GDM1 (cell line): ENCODE data around the gene AFTPH.

Experiments
- DNase-seq: peaks from one replicate; lab custom pipeline; 2025; lab: John Stamatoyannopoulos, UW

Gene AFTPH

DNA sequence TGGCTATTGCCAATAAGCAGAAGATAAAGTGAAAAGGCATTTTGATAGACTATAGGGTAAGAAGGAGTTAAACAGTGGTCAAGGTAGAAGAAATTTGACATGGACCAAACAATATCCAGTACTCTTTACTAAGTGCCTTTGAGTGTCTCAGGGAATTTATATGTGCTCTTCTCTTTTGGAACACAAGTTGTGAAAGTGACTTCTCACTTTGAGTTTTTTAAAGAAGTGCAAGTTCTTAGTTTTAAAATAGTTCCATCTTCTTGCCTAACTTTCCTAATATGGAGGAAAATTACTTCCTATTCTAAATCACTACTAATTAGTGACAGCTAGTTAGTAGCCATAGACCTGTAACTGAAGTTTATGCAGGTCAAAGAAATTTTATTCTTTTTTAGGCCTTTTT, 63.4 kb downstream of the AFTPH start:
- no peak for DNase-seq

DNA sequence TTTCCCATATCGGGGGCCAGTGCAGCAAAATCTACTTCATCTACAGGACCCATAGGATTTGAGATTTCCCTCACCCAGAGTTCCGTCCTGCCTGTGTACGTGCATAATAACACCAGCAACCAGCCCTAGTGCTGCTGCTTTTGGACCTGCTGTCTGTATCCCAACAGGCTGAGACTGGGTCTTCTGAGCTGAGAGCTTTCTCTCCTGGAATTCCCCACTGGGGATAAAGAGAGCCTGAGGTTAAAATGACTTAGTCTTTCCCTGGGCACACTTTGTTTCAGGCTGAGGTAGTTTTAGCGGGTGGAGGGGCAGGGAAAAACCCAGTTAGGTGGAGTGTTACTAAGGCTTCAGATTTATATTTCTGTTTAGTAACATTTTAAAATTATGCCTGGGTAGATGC, 67.1 kb downstream of the AFTPH start:
- no peak for DNase-seq

DNA sequence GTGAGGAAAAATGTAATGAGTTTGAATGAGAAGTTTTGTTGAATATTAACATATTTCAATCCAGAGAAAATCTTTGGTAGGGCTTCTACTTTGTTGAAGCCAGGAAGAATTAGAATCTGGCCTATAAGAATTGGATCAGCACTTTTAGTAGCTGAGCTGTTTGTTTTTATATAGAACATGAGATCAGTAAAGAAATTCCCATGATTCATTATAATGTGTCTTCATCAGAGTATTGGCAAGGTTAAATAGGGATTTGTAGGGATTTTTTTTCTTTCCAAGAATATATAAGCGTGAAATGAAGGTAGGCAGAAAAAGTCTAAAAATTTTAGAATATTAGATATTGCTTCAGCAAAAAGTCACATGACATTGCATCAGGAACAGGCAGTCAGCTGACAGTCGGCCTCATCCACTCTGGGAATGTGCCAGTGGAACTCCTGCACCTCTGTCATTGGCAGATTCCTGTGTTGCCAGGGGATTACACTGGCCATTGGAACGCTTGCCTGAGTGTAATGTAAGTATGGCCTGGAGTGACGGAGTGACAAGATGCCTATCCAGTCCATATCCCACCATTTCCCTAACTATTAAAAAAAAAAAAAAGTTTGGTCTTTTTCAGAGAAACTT, 69.0 kb downstream of the AFTPH start:
- DNase-seq: no peak

DNA sequence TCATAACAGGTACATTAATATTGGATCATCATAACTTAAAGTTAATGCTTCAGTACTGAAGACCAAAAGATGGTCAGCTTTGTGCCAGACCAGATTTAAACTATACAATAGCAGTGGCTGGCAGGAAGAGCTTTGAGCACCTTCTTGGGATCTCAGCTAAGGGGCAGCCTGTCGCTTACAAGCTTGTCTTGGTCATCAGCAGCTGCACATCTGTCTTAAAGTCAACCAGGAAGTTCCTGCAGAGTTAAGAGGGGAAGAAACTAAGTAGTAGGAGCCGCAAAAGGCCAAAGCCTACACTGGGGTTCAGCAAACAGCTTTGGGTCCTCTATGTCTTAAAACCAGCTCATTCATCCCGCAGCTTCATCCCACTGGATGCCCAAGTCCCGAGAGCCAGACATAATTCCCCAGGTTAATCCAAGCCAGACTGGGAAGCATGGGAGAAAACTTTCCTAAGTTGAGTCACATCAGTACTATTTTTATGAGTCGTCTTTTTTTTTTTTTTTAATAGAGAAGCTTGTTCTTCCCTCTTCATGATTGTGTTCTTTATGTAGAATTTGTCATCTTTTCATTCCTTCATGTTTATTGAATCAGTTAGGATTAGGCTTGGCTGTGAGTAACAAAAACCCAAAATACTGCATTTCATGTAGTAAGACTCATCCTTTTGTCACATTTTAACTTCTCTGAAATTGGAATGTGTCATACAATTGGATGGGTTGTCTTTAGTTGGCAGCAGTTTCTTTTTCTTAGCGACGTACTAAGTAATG, 70.3 kb downstream of the AFTPH start:
- DNase-seq: no peak

DNA sequence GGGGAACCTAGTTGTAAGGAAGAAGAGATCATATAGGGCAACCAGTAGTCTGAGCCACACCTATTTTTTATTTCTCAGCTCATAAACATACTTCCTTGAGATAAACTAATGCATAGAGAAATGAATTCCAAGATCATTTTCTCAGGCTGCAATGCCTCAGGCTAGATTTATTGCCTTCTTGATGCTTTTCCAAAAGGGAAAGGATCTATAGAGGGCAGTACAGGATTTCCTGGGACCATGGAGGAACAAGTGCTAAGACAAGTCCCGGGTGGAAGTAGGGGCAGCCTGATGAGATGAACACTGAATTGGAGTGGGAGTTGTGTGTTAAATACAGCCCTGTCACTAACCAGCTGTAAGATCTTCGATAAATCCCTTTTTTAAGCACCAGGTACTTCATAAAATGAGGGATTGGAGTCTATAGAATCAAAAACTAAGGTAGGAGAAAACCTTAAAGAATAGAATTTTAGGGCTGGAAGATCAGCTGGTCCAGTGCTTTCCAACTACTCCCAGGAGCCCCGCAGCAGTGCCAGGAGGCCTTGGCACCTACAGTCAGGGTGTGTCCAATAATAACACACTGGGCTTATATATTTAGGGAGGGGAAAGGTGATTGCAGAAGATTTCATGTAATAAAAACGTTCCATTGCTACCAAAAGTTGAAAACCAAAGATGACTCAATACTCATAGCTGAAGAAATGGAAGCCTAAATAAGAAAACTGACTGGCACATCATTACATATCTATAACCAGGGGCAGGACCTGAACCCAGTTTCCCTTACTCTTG, 71.5 kb downstream of the AFTPH start:
- DNase-seq: no peak

DNA sequence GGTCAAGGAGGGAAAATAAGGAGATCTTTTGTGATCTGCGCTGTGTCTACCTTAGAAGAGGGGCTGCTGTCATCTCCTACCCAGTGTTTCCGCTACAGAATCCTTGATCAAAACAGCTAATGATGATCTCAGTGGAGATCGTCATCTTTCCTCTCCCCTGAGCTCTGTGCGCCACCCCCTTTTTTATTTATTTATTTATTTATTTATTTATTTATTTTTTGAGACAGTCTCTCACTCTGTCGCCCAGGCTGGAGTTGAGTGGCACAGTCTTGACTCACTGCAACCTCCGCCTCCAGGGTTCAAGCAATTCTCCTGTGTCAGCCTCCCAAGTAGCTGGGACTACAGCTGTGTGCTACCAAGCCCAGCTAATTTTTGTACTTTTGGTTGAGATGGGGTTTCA, 74.1 kb downstream of the AFTPH start:
- DNase-seq: no peak

DNA sequence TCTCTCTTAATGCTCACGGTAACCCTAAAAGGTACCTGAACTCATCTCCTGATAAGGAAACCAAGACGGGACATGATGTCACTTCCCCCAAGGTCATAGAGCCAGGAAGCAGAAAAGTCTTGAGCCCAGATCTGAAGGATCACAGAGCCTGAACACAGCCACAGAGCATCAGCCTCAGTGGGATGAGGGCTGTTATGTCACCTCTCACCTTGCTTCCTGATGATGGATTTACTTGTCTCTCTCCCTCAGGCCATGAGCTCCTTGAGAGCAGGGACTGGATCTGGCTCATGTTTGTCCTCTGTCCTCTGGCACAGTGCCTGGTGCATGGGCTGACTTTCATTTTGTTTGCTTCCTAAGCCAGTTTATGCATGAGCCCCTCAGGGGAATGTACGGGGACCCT, 75.3 kb downstream of the AFTPH start:
- DNase-seq: no peak

DNA sequence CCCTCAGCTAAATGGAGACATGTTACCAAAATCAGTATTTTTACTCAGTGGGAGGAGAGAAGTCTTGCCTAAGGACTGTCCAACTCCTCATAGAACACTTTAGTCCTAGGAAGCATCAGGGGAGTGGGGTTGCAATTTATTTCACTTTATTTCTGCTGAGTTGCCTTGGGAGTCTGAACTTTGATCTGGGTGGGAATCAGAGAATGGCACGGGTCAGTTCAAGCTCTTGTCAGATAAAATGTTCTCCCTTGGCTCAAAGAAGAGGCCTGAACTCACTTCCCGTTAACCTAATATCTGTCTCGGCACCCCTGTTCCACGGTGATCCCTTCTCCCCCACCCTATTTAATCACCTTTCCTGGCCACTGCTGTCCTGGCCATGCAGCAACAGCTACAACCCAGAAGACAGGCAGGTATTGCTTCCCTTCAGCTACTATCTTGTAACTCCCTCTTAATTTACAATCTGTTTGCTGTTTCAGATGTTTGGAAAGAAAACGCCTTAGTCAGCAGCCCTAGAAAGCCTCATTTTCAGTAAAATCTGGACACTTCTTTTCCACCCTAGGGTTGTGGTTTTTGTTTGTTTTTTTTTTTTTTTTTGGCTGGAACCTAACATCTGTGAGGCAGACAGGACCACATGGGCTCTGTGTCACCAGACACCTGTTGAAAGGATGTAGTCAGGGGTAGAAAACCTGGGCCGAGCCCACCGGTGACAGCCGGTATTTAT, 77.1 kb downstream of the AFTPH start:
- no peak for DNase-seq

DNA sequence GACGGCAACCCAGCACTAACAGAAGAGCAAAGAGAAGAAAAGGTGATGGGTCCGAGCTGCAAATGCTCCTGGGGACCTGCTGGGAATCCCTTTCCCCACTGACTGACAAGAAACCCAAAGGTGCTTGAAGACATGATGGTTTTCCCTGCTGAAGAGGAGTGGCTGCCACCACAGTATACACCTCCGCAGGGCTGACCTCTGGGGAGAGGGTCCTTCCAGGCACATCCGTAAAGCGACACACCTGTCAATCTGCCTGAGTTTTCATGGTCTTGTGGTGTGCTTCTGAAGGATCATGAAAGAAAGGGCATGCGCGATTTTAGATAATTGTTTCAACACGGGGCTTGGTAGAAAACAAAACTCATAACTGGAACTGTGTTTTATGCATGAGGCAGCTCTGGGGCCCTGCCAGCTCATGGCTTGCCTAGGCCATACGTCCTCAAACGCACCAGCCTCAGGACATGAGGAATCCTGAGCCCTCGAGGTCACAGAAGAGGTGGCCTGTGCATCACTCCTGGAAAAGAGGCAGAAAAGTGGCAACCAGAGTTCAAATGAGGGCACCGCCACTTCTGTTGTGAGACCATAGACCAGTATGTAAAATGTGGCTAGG, 77.8 kb downstream of the AFTPH start:
- no peak for DNase-seq

DNA sequence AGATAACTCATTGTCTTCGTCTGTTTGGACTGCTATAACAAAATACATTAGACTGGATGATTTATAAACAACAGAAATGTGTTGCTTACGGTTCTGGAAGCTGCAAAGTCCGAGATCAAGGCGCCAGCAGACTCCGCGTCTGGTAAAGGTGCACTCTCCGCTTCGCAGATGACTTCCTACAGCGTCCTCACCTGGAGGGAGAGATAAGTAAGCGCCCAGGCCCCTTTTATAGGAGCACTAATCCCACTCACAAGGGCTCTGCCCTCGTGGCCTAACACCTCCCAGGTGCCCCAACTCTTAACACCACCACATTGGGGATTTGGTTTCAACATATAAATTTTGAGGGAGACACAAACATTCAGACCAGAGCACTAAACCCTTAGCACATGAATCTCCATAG, 78.3 kb downstream of the AFTPH start:
- no peak for DNase-seq

DNA sequence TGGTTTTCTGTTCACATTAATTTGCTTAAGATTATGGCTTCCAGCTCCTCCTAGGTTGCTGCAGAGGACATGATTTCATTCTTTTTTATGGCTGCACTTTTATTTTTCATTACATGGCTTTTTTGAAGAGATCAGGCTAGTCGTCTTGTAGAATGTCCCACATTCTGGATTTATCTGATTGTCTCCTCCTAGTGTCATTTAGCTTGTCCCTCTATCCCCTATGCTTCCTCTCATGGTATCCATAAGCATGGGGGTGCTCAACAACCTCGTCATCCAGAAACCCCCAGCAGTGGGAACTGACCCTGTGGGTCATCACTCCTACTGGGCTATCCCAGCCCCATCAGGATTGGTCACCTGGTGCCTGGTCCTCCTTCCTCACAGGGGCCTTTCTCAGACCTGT, 80.0 kb downstream of the AFTPH start:
- DNase-seq: no peak

DNA sequence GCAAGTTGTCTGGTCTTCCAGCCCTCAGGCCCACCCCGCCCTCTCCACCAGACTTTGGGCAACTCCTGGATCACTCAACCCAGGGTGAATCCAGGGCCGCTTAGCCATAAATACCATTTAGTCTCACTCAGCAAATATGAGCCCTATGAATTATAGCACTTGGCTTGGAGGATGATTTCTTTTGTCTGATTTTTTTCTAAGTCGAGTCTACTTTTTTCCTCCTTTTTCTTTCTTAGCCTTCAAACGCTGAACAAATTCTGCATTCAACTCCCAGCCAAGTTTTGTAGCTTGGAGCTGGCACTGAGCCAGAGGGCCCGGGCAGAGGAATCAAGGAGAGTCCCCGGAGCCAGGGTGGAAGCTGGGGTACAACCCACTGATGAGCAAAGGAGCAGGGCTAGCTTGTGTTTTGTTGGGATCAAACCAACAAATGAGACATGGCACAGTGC, 80.9 kb downstream of the AFTPH start:
- no peak for DNase-seq

DNA sequence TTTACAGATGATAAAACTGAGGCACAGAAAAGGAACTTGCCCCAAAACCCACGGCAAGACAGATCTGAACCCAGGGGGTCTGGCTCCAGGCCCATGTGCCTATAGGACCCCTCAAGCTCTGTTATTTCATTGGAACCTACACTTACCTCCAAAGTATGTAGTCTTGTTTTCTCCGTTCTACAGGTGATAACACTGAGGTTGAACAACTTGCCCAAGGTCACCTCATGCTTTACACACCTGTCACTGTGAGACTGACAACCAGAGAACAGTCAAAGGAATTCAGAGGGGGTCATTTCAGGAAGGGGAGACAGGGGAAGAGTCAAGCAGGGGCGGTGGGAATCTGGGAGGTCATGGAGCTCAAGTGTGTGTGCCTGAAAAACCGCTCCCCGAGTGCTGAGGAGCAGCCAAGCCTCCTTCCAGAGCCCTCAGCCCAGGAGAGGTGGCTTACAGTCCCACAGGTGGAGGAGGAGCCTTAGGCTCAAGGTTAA, 81.9 kb downstream of the AFTPH start:
- no peak for DNase-seq

DNA sequence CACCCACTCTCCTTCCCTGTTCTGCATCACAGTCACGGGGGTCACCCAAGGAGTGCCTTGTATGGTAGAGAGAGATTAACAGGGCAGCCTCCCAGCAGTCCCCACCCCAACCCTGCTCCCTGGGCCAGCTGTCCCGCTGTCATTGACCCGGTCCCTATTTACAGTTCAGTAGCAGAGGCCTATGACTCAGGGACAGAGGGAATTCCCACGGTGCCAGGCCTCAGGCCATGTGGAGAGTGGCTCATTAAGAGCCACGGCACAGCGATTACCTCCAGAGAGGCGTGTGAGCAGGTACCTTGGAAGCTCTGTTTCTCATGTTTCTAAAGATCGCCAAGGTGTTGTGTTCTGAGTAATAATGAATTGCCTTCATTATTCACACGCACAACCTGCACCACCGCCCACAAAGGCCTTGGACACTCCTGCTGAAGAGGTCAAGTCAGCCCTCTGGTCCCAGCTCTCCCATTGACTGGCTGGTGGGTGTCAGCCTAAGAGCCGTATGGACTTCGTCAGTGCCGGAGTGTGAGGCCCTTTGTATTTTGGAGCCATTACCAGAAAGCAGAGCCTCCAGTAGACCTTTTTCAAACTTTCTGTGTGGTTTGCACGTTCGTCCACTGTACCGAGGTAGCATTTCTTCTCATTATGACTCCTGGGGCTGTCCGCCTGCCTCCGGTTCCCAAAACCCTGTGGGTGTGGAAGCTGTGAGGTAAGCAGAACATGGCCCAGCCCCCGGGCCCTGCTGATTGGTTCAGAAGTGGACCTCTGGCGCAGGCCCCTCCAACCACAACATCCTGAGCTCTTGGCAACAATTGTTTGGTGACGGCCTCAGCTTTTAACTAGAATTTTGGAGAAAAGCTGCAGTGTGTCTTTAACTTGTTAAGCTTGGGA, 82.6 kb downstream of the AFTPH start:
- DNase-seq: peak; percentile 70

DNA sequence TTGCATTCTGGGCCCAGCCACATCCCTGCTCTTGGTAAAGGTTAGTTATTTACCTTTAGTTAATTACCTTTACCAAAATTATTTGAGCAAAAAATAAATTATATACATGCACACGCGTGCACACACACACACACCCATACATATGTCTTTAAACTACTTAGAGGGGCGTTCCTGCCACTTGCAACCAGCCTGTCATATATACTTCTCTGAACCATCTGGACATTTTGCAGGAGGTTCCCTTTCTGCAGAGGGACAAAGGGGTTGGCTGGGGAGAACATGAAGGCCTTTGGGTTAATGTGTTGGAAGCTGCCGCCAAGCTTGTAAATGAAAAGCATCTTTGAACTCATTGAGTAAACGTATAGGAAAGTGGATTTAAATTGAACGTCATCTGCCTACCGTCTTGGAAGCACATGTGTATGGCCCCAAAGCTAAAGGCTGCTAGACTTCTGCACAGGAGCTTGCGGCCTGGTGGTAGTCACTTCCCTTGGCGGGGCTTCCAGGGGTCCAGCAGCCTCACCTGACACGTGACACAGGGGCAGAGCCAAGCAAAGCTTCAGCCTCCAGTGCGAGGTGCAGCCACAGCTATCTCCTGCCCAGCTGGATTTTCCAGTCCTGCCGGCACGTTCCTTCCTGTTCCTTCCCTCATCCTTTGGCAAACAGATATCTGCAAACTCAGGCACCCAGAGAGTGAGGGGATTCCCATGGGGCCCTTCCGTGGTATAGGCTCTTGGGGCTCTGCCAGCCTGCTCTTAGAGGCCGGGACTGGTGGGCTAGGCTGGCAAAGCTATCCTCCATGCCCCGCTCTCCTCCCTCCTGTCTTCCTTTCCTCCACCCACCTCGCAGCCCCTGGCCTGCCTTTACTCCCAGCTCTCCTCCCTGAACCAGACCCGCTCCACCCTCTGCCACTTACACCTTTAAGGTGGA, 83.5 kb downstream of the AFTPH start:
- no peak for DNase-seq

DNA sequence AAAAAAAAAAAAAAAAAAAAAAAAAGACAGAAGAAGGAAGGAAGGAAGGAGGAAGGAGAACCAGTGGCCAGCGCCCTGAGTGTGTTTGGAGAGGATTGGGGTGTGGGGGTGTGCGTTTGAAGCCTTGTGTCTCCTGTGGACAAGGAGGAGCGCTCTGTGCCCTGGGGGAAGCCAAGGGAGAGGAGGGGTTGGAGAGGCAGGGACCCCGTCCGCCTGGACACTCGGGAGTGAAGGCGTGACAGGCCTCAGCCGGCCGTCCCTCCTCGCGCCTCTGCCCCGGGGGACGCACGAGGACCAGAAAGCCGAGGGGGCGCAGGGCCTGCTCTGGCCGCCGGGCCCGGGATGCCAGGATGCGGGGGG, 84.7 kb downstream of the AFTPH start:
- no peak for DNase-seq

DNA sequence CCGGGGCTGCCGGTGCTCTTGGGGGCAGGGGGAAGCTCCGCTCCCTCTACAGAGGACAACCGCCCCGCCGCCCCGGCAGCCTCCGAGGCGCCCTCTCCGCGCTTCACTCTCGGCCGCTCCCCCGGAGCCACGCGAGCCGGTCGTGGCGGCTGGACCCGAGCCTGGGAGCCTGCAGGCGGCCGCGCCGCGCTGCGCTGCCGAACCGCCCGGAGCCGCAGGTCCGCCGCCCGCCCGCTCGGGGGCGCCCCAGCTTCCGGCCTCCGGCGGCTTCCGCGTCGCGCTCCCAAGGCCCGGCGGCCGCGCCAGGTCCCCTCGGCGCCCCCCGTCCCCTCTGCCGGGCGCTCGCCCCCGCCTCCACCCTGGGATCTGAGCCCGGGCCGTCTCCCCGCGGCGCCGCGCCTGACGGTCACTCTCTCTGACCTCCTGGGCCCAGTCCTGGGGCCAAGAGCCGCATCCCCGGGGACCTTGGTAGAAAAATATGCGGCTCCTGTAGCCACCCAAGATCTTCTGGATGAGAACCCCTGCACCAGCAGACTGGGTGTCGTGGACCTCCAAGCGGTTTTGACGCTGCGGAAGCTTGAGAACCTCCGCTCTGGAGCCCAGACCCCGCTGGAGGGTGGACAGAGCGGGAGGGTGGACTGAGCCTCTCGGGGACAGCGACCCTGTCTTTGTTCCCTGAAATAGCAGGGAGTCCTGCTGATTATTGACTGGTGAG, 85.3 kb downstream of the AFTPH start:
- DNase-seq: peak; percentile 19

DNA sequence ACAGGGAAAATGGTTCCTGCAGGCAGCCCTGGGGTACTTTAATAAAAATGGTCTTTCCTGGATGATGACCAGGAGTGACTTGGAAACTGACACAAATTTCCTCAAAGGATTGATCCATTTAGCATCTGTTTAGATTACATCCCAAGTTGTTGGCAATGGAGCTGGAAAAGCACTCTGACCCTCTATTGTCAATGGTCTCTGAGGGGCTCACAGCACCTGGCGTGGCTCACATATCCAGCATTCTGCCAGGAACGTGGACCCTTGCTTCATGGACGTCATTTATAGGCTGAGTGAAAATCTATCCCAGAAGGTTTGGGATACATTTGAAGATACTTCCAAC, 85.8 kb downstream of the AFTPH start:
- DNase-seq: no peak

DNA sequence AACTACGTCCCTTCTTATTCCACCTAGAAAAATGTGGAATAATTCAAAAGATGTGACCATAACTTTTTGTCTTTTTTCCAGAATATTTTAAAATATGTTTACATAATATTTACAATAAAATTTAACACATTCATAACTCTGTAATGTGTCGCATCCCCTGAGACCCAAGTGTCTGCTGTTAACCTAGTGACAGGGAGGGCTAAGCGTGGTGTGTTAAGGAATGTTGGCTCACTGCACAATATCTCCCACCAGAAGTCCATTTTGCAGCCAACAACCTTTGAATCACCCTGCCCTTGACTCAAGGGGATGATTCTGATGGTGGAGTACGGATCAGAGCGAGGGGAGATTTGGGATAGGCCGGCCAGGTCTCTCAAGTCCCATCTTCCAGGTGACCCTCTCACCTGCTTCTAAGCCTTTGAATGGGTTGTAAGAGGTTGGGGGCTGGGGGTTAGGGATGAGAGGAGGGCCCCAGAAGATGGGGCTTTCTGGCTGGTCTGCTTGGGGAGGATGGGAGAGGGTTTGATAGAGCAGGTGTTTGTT, 86.3 kb downstream of the AFTPH start:
- no peak for DNase-seq
